GM18511 (cell line): ENCODE data around the gene VGF.
"Not testable (repeated sequence)": the region's sequence is repeated elsewhere in the genome, so short reads cannot be mapped to it uniquely, and the experiment has no call there.

ENCODE experiments used
- ATAC-seq: cut with Tn5 transposase; IDR thresholded peaks from one replicate; pipeline ENCODE4 v1.9.1; 2021; ENCODE audit warnings: mild to moderate bottlenecking, moderate library complexity; ENCODE audit not compliant: unreplicated experiment

VGF gene

DNA sequence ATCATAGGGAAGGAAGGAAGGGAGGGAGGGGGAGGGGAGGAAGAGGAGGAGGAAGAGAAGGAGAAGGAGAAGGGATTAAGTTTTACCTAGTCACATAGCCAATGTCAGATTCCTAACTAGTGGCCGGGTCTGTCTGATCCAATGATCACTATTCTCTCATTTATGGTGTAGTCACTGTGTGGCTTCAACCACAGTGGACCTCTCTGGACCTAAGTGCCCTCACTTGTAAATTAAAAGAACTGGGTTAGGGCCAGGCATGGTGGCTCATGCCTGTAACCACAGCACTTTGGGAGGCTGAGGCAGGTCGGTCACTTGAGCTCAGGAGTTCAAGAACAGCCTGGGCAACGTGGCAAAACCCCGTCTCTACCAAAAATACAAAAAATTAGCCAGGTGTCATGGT lies 45.1 kb downstream of the VGF start:
- no peak for ATAC-seq

DNA sequence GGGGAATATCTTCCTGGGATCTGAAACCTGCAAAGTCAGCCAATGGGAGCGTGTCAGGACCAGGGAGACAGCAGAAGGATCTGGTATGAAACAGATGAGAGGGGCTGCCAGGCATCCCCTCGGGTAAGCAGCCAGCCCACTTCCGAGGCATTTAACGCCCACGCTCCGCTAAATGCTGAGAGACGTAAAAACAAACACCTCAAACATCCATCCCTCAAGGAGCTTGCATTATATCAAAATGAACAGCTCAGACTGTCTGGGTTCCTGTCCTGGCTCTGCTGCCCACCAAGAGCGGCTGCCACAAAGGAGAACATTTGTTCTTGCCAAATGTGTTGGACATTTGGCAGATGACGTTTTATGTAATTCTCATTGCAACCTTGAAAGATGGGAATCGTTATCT lies 45.5 kb downstream of the VGF start:
- no peak for ATAC-seq

DNA sequence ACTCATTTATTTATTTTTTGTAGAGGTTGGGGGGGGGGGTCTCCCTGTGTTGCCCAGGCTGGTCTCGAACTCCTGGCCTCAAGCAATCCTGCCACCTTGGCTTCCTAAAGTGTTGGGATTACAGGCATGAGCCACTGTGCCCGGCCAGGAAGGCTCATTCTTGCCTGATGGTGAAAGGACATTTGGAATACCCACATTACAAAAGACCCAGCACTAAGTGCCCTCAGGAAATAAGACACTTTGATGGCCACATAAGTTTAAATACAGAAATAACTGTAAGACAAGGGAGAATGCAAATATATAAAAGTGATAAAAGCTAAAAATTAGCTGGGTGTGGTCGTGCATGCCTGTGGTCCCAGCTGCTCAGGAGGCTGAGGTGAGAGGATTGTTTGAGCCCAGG lies 46.5 kb downstream of the VGF start:
- ATAC-seq, result no peak

DNA sequence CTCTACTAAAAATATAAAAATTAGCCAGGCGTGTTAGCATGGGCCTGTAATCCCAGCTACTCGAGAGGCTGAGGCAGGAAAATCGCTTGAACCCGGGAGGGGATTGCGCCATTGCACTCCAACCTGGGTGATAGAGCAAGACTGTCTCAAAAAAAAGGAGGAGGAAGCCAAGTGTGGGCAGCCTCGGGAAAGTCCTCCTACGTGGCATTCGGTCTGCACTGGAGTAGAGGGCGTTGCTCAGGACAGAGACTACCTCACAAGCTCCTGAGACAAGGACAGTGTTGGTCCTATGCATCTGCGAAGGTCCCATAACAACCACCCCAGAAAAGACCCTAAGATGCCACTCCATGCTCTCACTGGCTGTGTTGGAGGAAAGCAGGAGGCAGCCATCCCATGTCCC lies 48.5 kb downstream of the VGF start:
- ATAC-seq, result no peak

DNA sequence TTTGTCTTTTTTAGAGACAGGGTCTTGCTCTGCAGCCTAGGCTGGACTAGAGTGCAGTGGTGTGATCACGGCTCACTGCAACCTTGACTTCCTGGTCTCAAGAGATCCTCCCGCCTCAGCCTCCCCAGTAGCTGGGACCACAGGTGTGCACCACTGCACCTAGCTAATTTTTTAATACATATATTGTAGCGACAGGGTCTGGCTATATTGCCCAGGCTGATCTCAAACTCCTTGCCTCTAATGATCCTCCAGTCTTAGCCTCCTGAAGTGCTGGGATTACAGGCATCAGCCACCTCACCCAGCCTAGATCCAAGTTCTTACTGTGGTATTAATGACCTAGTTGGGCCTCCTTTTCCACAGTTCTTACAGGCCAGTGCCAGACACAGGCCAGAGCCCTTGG lies 50.2 kb downstream of the VGF start:
- ATAC-seq, result no peak

DNA sequence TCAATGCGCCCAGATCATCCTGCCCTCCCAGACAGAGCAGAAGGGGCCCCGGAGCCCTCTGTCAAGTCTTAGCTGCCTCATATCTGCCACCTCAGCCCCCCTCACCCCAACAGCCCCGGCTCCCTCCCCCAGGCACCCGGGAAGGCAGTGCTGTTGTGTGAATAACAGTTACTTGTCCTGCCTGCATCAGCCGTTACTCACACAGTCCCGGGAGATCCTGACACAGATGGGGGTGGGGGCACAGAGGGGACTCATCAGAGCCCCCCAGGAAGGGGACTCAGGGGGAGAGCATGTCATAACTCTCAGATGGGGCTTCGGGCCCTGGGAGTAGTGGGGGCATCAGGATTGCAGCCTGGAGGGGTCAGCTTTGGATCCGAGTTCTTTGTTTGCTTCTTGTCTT lies 50.9 kb downstream of the VGF start:
- no peak for ATAC-seq

DNA sequence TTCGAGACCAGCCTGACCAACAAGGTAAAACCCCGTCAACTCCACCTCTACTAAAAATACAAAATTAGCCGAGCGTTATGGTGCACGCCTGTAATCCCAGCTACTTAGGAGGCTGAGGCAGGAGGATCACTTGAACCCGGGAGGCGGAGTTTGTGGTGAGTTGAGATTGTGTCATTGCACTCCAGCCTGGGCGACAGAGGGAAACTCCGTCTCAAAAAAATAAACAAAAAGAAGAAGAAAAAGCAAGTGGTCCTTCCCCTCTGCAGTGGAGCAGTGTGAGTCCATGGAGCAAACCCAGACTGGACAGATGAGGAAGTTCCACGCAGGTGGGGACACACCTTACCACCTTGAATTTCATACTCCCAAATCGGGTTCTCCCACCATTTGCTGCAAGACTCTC lies 51.5 kb downstream of the VGF start:
- no peak for ATAC-seq

DNA sequence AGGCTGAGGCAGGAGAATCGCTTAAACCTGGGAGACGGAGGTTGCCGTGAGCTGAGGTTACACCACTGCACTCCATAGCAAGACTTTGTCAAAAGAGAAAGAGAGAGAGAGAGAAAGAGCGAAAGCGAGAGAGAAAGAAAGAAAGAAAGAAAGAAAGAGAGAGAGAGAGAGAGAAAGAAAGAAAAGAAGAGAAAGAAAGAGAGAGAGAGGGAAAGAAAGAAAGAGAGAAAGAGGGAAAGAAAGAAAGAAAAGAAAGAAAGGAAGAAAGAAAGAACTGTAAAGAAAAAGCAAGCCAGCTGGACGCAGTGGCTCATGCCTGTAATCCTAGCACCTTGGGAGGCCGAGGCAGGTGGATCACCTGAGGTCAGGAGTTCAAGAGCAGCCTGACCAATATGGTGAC lies 52.2 kb downstream of the VGF start:
- ATAC-seq, result not testable (repeated sequence)
